Vagina (tissue), 2 donors: ENCODE data around the gene CLN6. TPM values are rescaled to one million over a fixed set of nuclear protein-coding genes. Genes with fewer than 3 reads are reported as not detected.

Experiments used
- DNase-seq, 2 donors: peaks; one replicate each; pipeline ENCODE4 v3.0.0-alpha.2; 2017; ENCODE audit errors: extremely low spot score in 2 of 2
- H3K27ac ChIP-seq: fragments of 200-600 bp; sonication (generic); one replicate; pipeline ENCODE4 v1.5.1; 2019
- H3K27me3 ChIP-seq: fragments of 200-600 bp; sonication (generic); one replicate; pipeline ENCODE4 v1.5.1; 2019
- H3K36me3 ChIP-seq, 2 donors: fragments of 200-600 bp; sonication (generic); one replicate each; pipeline ENCODE4 v1.5.1; 2017 to 2019
- H3K4me1 ChIP-seq: fragments of 200-600 bp; sonication (generic); one replicate; pipeline ENCODE4 v1.5.1; 2019
- H3K4me3 ChIP-seq, 2 donors: fragments of 200-600 bp; sonication (generic); 1 replicate in 1 of 2; 2 replicates in 1 of 2; pipeline ENCODE4 v1.5.1; 2016 to 2019
- H3K9me3 ChIP-seq: fragments of 200-600 bp; sonication (generic); one replicate; pipeline ENCODE4 v1.5.1; 2019
- CTCF ChIP-seq, 3 experiments: fragments of 450-650 bp in 2 of 3; fragments of 200-600 bp in 1 of 3; sonication (generic) in 1 of 3; IDR thresholded peaks; one replicate each; pipeline ENCODE4 v1.5.1; 2017 to 2019; ENCODE audit warnings: antibody characterized with exemption in 3 of 3, mild to moderate bottlenecking in 2 of 3, moderate library complexity in 2 of 3
- POLR2A ChIP-seq, 2 donors: fragments of 450-650 bp; IDR thresholded peaks; one replicate each; pipeline ENCODE4 v1.6.1; 2017; ENCODE audit warnings: antibody characterized with exemption in 2 of 2, mild to moderate bottlenecking in 2 of 2, moderate library complexity in 2 of 2
- POLR2AphosphoS5 ChIP-seq, 2 donors: sonication (generic); formaldehyde crosslinking; IDR thresholded peaks; one replicate each; pipeline ENCODE4 v1.9.0; 2017; ENCODE audit warnings: antibody characterized with exemption in 2 of 2, mild to moderate bottlenecking in 2 of 2, low read depth in 1 of 2; ENCODE audit not compliant: insufficient read depth in 1 of 2
- intact Hi-C: fragments of 100-400 bp; cut with DNase I; formaldehyde crosslinking; loops from one replicate; pipeline ENCODE4 v1.15.1; 2023
- total RNA-seq: library from RNA; depleted of rRNA; stranded (reverse); fragments of >200 nt; gene quantifications from one replicate; pipeline ENCODE4 v1.2.3, GENCODE V29; 2016

CLN6 gene
- total RNA-seq, 1 donor from 2014 or later = 23.3 TPM

DNA sequence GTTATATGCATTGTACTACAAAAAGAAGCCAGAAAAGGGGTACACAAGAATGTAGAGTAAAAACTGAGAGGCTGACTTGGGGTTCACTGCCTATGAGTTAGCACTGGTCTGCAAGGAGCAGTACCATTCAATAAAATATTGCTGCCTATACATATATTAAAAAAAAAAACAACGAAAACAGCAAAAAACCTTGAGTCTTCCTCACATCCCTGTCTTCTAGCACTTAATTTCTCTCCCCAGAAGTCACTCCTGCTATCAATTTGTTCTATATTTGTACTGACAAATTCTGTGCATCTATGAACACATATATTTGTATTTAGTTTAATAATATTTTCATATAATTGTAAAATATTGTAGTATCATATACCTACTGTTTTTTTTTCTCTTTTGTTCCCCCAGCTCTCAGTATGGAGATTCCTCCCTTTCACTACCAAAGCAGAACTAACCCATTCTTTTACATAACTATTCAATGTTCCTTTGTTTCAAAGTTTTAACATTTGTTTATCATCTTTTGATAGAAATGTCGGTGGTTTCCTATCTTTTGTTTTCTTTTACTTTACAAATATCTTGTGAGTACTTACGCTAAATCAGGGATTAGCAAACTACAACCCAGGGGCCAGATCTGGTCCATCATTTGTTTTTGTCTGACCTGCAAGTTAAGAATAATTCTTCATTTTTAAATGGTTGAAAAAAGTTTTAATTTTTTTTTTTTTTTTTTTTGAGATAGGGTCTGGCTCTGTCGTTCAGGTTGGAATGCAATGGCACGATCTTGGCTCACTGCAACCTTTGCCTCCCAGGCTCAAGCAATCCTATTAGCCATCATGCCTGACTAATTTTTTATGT lies 33.2 kb upstream of the CLN6 start:
- DNase-seq = no peak
- no peak overlapping the region for H3K4me3 ChIP-seq
- no peaks in the 10 kb centered on the region for H3K9me3 ChIP-seq
- intact Hi-C loops = no loop called here
- TF ChIP-seq CTCF (IDR thresholded peaks at IDR 0.05) = no peak
- TF ChIP-seq POLR2A (IDR thresholded peaks at IDR 0.05) = no peak
- no peak for TF ChIP-seq POLR2AphosphoS5 (IDR thresholded peaks at IDR 0.05; ENCODE audit: insufficient read depth in 1 of 2, low read depth in 1 of 2)
- no peaks in the 10 kb centered on the region for H3K36me3 ChIP-seq
- H3K27me3 ChIP-seq = no peaks in the 10 kb centered on the region
- H3K4me1 ChIP-seq = no peaks in the 10 kb centered on the region
- H3K27ac ChIP-seq = no peak overlapping the region

DNA sequence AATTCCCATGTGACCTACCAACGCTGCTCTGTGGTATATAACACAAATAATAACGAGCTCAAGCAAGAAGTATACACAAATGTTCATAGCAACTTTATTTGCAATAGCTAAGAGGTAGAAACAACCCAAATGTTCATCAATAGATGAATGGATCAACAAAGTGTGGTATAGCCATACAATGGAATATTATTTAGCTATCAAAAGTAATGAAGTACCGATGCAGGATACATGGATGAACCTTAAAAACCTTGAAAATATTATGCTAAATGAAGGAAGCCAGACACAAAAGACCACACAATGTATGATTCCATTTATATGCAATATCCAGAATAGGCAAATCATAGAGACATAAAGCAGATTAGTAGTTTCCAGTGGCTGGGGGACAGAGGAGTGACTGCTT lies 32.5 kb upstream of the CLN6 start:
- Histone ChIP-seq H3K4me1 (peaks cover 4% of the 10 kb centered on the region), H3K4me3 (no peak overlapping the region), H3K36me3 (no peaks in the 10 kb centered on the region), H3K9me3 (no peaks in the 10 kb centered on the region), H3K27ac (no peak overlapping the region), H3K27me3 (no peaks in the 10 kb centered on the region)
- intact Hi-C loops = no loop called here
- TF ChIP-seq POLR2A (IDR thresholded peaks at IDR 0.05) (no peak), CTCF (IDR thresholded peaks at IDR 0.05) (no peak), POLR2AphosphoS5 (IDR thresholded peaks at IDR 0.05; ENCODE audit: insufficient read depth in 1 of 2, low read depth in 1 of 2) (no peak)
- no peak for DNase-seq

- no peaks in the 10 kb centered on the region for H3K36me3 ChIP-seq
- no peak overlapping the region for H3K4me3 ChIP-seq
- H3K27me3 ChIP-seq = no peaks in the 10 kb centered on the region
- H3K27ac ChIP-seq = no peak overlapping the region
- peaks cover 11% of the 10 kb centered on the region for H3K4me1 ChIP-seq
- intact Hi-C loops = no loop called here
- DNase-seq = no peak
- H3K9me3 ChIP-seq = no peaks in the 10 kb centered on the region
- TF ChIP-seq POLR2AphosphoS5 (IDR thresholded peaks at IDR 0.05; ENCODE audit: insufficient read depth in 1 of 2, low read depth in 1 of 2) = no peak
- no peak for TF ChIP-seq POLR2A (IDR thresholded peaks at IDR 0.05)
- TF ChIP-seq CTCF (IDR thresholded peaks at IDR 0.05) = no peak
These were observed 31.7 kb upstream of the CLN6 start for GRCh38 chr15:68261241-68261640.

DNA sequence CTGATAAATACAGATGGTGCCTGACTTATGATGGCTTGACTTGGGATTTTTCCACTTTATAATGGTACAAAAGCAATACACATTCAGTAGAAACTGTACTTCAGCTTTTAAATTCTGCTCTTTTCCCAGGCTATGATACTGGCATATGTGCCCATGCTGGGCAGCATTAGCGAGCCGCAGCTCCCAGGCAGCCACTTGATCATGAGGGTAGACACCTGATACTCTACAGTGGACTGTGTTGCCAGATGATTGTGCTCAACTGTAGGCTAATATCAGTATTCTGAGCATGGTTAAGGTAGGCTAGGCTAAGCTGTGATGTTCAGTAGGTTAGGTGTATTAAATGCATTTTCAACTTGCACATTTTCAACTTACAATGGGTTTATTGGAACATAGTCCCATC lies 30.4 kb upstream of the CLN6 start:
- no peaks in the 10 kb centered on the region for H3K36me3 ChIP-seq
- no peak overlapping the region for H3K4me3 ChIP-seq
- no peaks in the 10 kb centered on the region for H3K9me3 ChIP-seq
- peaks cover 17% of the 10 kb centered on the region for H3K4me1 ChIP-seq
- H3K27me3 ChIP-seq = no peaks in the 10 kb centered on the region
- intact Hi-C loops = loop anchor here (10.0 kb wide), 1 partner anchor 45 kb away; no protein-coding TSS in a partner anchor
- TF ChIP-seq CTCF (IDR thresholded peaks at IDR 0.05) = no peak
- no peak for TF ChIP-seq POLR2A (IDR thresholded peaks at IDR 0.05)
- TF ChIP-seq POLR2AphosphoS5 (IDR thresholded peaks at IDR 0.05; ENCODE audit: insufficient read depth in 1 of 2, low read depth in 1 of 2) = no peak
- no peak overlapping the region for H3K27ac ChIP-seq
- no peak for DNase-seq

- TF ChIP-seq POLR2AphosphoS5 (IDR thresholded peaks at IDR 0.05; ENCODE audit: insufficient read depth in 1 of 2, low read depth in 1 of 2) (no peak), CTCF (IDR thresholded peaks at IDR 0.05) (no peak), POLR2A (IDR thresholded peaks at IDR 0.05) (no peak)
- intact Hi-C loops = loop anchor here (10.0 kb wide), 1 partner anchor 46 kb away; no protein-coding TSS in a partner anchor
- H3K27ac ChIP-seq = no peak overlapping the region
These were observed 29.2 kb upstream of the CLN6 start for GRCh38 chr15:68258692-68259091.

More at GRCh38 chr15:68258692-68259091, 29.2 kb upstream of the CLN6 start:
- H3K36me3 ChIP-seq = no peaks in the 10 kb centered on the region
- H3K4me3 ChIP-seq = no peak overlapping the region
- H3K27me3 ChIP-seq = no peaks in the 10 kb centered on the region
- DNase-seq = no peak
- peaks cover 17% of the 10 kb centered on the region for H3K4me1 ChIP-seq
- no peaks in the 10 kb centered on the region for H3K9me3 ChIP-seq
